H1 (cell line): ENCODE measurements around the gene UBAP1. TPM values are rescaled to one million over a fixed set of nuclear protein-coding genes. Genes with fewer than 3 reads are reported as not detected.
"Not testable (repeated sequence)": the region's sequence is repeated elsewhere in the genome, so short reads cannot be mapped to it uniquely, and the experiment has no call there.

Source experiments
- CTCF ChIA-PET: fragments of 300-600 bp; sonication (Branson Sonifier 250); formaldehyde crosslinking; loops from one replicate; lab custom pipeline; 2021; ENCODE audit not compliant: partially characterized antibody; lab: Charles Lee
- POLR2A ChIA-PET: fragments of 300-600 bp; sonication (Branson Sonifier 250); formaldehyde crosslinking; loops from one replicate; lab custom pipeline; 2021; ENCODE audit warnings: inconsistent platforms; ENCODE audit not compliant: partially characterized antibody; lab: Charles Lee
- DNase-seq, 2 experiments: peaks; one replicate each; pipeline versions ENCODE4 v3.0.0 to v3.0.0-alpha.2; 2010 to 2022; ENCODE audit warnings: low spot score in 2 of 2, low read depth in 1 of 2, mixed read lengths in 1 of 2
- FAIRE-seq: peaks from 2 replicates; lab custom pipeline; 2011; peaks lifted over from hg19 to GRCh38; lab: Jason Lieb, UNC
- H2AFZ ChIP-seq: 2 replicates; pipeline ENCODE4 v1.8.1; 2012; ENCODE audit warnings: low read length, inconsistent platforms
- H2AK5ac ChIP-seq: 2 replicates; pipeline ENCODE4 v1.6.1; 2013; ENCODE audit warnings: low read depth, low read length
- H2BK120ac ChIP-seq: replicated peaks from 2 replicates; pipeline ENCODE3; 2013; ENCODE audit warnings: low read depth, low read length, inconsistent platforms
- H2BK12ac ChIP-seq: 2 replicates; pipeline ENCODE4 v1.6.1; 2013; ENCODE audit warnings: low read depth, low read length
- H2BK15ac ChIP-seq: 2 replicates; pipeline ENCODE4 v1.6.1; 2013; ENCODE audit warnings: low read length
- H2BK20ac ChIP-seq: 2 replicates; pipeline ENCODE4 v1.6.1; 2013; ENCODE audit warnings: low read length
- H2BK5ac ChIP-seq: 2 replicates; pipeline ENCODE4 v1.6.1; 2013; ENCODE audit warnings: low read depth, low read length
- H3K14ac ChIP-seq: 2 replicates; pipeline ENCODE4 v1.6.1; 2013; ENCODE audit warnings: inconsistent platforms; ENCODE audit not compliant: insufficient read length
- H3K18ac ChIP-seq: 2 replicates; pipeline ENCODE4 v1.6.1; 2013; ENCODE audit warnings: low read length; ENCODE audit errors: extremely low read depth
- H3K23ac ChIP-seq: 2 replicates; pipeline ENCODE4 v1.6.1; 2013; ENCODE audit warnings: inconsistent platforms; ENCODE audit not compliant: insufficient read length
- H3K23me2 ChIP-seq: 2 replicates; pipeline ENCODE4 v1.6.1; 2013; ENCODE audit warnings: low read depth, low read length
- H3K27ac ChIP-seq: 2 replicates; pipeline ENCODE4 v1.6.1; 2011; ENCODE audit warnings: low read depth, low read length, inconsistent platforms
- H3K27me3 ChIP-seq, 4 experiments: replicated peaks in 1 of 4; 1 replicate in 1 of 4; 2 replicates in 3 of 4; pipeline versions ENCODE4 v1.6.1 to v1.8.1; 2011 to 2013; ENCODE audit warnings: low read length in 3 of 4, mild to moderate bottlenecking in 3 of 4, inconsistent platforms in 2 of 4, mixed read lengths in 2 of 4, moderate library complexity in 1 of 4; ENCODE audit not compliant: control insufficient read depth in 3 of 4, insufficient read depth in 3 of 4; ENCODE audit errors: extremely low read depth in 1 of 4
- H3K36me3 ChIP-seq, 4 experiments: 2 replicates each; pipeline versions ENCODE4 v1.6.1 to v1.8.1; 2011 to 2013; ENCODE audit warnings: mild to moderate bottlenecking in 4 of 4, low read length in 3 of 4, moderate library complexity in 2 of 4, control low read depth in 1 of 4, inconsistent platforms in 1 of 4; ENCODE audit not compliant: insufficient read depth in 4 of 4, control insufficient read depth in 2 of 4
- H3K4ac ChIP-seq: replicated peaks from 2 replicates; pipeline ENCODE3; 2013; ENCODE audit warnings: low read length, low read depth, mixed read lengths, inconsistent platforms; ENCODE audit not compliant: insufficient read length
- H3K4me1 ChIP-seq, 4 experiments: replicated peaks in 1 of 4; 1 replicate in 1 of 4; 2 replicates in 3 of 4; pipeline versions ENCODE4 v1.6.1 to v1.8.1; 2011 to 2013; ENCODE audit warnings: low read length in 3 of 4, inconsistent platforms in 2 of 4, mixed read lengths in 1 of 4; ENCODE audit not compliant: insufficient read depth in 4 of 4, control insufficient read depth in 3 of 4
- H3K4me2 ChIP-seq, 2 experiments: 2 replicates each; pipeline versions ENCODE4 v1.6.1 to v1.8.1; 2011 to 2013; ENCODE audit warnings: low read depth in 2 of 2, low read length in 2 of 2, control low read depth in 1 of 2, inconsistent platforms in 1 of 2, mild to moderate bottlenecking in 1 of 2; ENCODE audit not compliant: insufficient read depth in 1 of 2
- H3K4me3 ChIP-seq, 4 experiments: fragments of 200-600, 300-600 bp in 1 of 4; sonication (generic), shearing (Covaris generic), sonication (Bioruptor Twin) in 1 of 4; 2 replicates each; pipeline versions ENCODE4 v1.5.1 to v1.8.1; 2011 to 2016; ENCODE audit warnings: low read length in 4 of 4, low read depth in 3 of 4, control low read depth in 2 of 4, inconsistent platforms in 2 of 4, mild to moderate bottlenecking in 2 of 4, mixed read lengths in 1 of 4, moderate library complexity in 1 of 4; ENCODE audit not compliant: insufficient read depth in 2 of 4; ENCODE audit errors: extremely low read depth in 1 of 4
- H3K56ac ChIP-seq: replicated peaks from 2 replicates; pipeline ENCODE3; 2013; ENCODE audit warnings: low read depth, mild to moderate bottlenecking, mixed read lengths, low read length, inconsistent platforms; ENCODE audit not compliant: insufficient read length
- H3K79me1 ChIP-seq: 2 replicates; pipeline ENCODE4 v1.6.1; 2013; ENCODE audit warnings: low read depth, low read length, control low read depth
- H3K79me2 ChIP-seq, 2 experiments: 2 replicates each; pipeline versions ENCODE4 v1.6.1 to v1.8.1; 2012 to 2013; ENCODE audit warnings: low read length in 2 of 2, mild to moderate bottlenecking in 2 of 2, inconsistent platforms in 1 of 2; ENCODE audit not compliant: insufficient read depth in 2 of 2, control insufficient read depth in 1 of 2
- H3K9ac ChIP-seq, 4 experiments: replicated peaks in 1 of 4; 1 replicate in 1 of 4; 2 replicates in 3 of 4; pipeline versions ENCODE4 v1.6.1 to v1.8.1; 2011 to 2013; ENCODE audit warnings: low read depth in 3 of 4, low read length in 3 of 4, control low read depth in 2 of 4, mild to moderate bottlenecking in 2 of 4, moderate library complexity in 2 of 4, inconsistent platforms in 1 of 4; ENCODE audit errors: extremely low read depth in 1 of 4
- H3K9me3 ChIP-seq, 2 experiments: 2 replicates each; pipeline versions ENCODE4 v1.6.1 to v1.8.1; 2012 to 2013; ENCODE audit warnings: mild to moderate bottlenecking in 2 of 2, moderate library complexity in 2 of 2, control low read depth in 1 of 2, inconsistent platforms in 1 of 2, low read depth in 1 of 2, low read length in 1 of 2, mixed read lengths in 1 of 2; ENCODE audit not compliant: insufficient read depth in 2 of 2
- H4K20me1 ChIP-seq, 2 experiments: replicated peaks in 1 of 2; 2 replicates each; pipeline versions ENCODE3 to v1.8.1; 2011 to 2013; ENCODE audit warnings: inconsistent platforms in 2 of 2, low read length in 2 of 2, mild to moderate bottlenecking in 1 of 2; ENCODE audit not compliant: insufficient read depth in 2 of 2, control insufficient read depth in 1 of 2
- H4K5ac ChIP-seq: 2 replicates; pipeline ENCODE4 v1.6.1; 2013; ENCODE audit warnings: low read length, low read depth, mixed read lengths, inconsistent platforms; ENCODE audit not compliant: insufficient read length
- H4K8ac ChIP-seq: 2 replicates; pipeline ENCODE4 v1.8.0; 2013; ENCODE audit warnings: mild to moderate bottlenecking, moderate library complexity, low read length, inconsistent platforms; ENCODE audit not compliant: insufficient read depth; ENCODE audit errors: extremely low read depth
- H4K91ac ChIP-seq: replicated peaks from 2 replicates; pipeline ENCODE3; 2013; ENCODE audit warnings: low read length, mixed read lengths, inconsistent platforms; ENCODE audit not compliant: insufficient read length
- KDM4A ChIP-seq: IDR thresholded peaks from one replicate; pipeline ENCODE4 v1.7.1; 2012; ENCODE audit warnings: low read depth, mild to moderate bottlenecking, moderate library complexity, low read length, inconsistent platforms; ENCODE audit not compliant: severe bottlenecking
- WGBS, 2 experiments: shearing (Covaris generic) in 1 of 2; methylation state at CpG; one replicate each; pipeline versions ENCODE4 v1.1.6 to v1.1.7; 2013 to 2015; ENCODE audit warnings: low lambda C conversion rate in 2 of 2, mixed read lengths in 2 of 2, inconsistent platforms in 1 of 2, low coverage in 1 of 2, missing lambda C conversion rate in 1 of 2; ENCODE audit not compliant: insufficient replicate concordance in 2 of 2, insufficient coverage in 1 of 2, insufficient read length in 1 of 2; ENCODE audit errors: extremely low coverage in 1 of 2, missing lambda C conversion rate in 1 of 2; 5-methylcytosine and 5-hydroxymethylcytosine counted together
- polyA plus RNA-seq, 7 experiments: library from polyadenylated mRNA; depleted of rRNA in 3 of 7; stranded (reverse) in 5 of 7; unstranded in 2 of 7; fragments of >200 nt in 5 of 7; fragments of 200-250 nt in 2 of 7; gene quantifications; 1 replicate in 5 of 7; 2 replicates in 1 of 7; 4 replicates in 1 of 7; pipeline versions ENCODE4 v1.2.1 to v1.2.3, GENCODE V29; 2011 to 2013; ENCODE audit warnings: missing spikeins in 2 of 7, mixed read lengths in 2 of 7
- total RNA-seq: library from RNA; stranded (reverse); fragmentation: NEBNext Ultra II Directional; extraction: Animal tissue kit (Norgen Biotek cat#: 25700); gene quantifications from 2 replicates; pipeline ENCODE4 v1.2.1, GENCODE V29; 2021

The UBAP1 gene
- total and polyA plus RNA-seq, 2 of the 8 experiments (the other 6 are each of a cell fraction or from before 2014, with no cell fraction given), result 31.3 to 31.4 TPM

GRCh38 chr9:34272101-34272541, 93.3 kb downstream of the UBAP1 start (continued):
- TF ChIP-seq KDM4A, result no peak
- TF ChIP-seq, all 59 proteins: peak for 0

- H4K5ac ChIP-seq, H3K9me3 ChIP-seq, H3K23me2 ChIP-seq, H2AK5ac ChIP-seq, H3K4me3 ChIP-seq, H2AFZ ChIP-seq, H3K23ac ChIP-seq, POLR2A ChIA-PET, H4K91ac ChIP-seq, H3K4me2 ChIP-seq, H3K79me1 ChIP-seq, H2BK5ac ChIP-seq, H3K79me2 ChIP-seq, H3K4ac ChIP-seq, H3K56ac ChIP-seq, H2BK20ac ChIP-seq, H4K20me1 ChIP-seq, DNase-seq, H3K14ac ChIP-seq, H3K36me3 ChIP-seq, H3K27me3 ChIP-seq, H2BK120ac ChIP-seq, H2BK12ac ChIP-seq, H3K18ac ChIP-seq, CTCF ChIA-PET, H3K4me1 ChIP-seq, H2BK15ac ChIP-seq, H4K8ac ChIP-seq, H3K27ac ChIP-seq, H3K9ac ChIP-seq: not testable (repeated sequence)
- peak; percentile 45 for FAIRE-seq
- no CpG with 5 or more reads among the region's 2 CpGs for WGBS, 2 experiments
These were observed 94.7 kb downstream of the UBAP1 start for GRCh38 chr9:34273588-34273987.
